Activated CD8-positive, alpha-beta memory T cell treated with anti-CD3 and anti-CD28 coated beads for 48 hours (primary cell): ENCODE results near the gene CHID1.

Experiments
- DNase-seq, 3 experiments: peaks; one replicate each; pipeline ENCODE4 v3.0.0-alpha.2; 2020; ENCODE audit warnings: low read depth in 2 of 3, low spot score in 2 of 3

Gene CHID1

DNA sequence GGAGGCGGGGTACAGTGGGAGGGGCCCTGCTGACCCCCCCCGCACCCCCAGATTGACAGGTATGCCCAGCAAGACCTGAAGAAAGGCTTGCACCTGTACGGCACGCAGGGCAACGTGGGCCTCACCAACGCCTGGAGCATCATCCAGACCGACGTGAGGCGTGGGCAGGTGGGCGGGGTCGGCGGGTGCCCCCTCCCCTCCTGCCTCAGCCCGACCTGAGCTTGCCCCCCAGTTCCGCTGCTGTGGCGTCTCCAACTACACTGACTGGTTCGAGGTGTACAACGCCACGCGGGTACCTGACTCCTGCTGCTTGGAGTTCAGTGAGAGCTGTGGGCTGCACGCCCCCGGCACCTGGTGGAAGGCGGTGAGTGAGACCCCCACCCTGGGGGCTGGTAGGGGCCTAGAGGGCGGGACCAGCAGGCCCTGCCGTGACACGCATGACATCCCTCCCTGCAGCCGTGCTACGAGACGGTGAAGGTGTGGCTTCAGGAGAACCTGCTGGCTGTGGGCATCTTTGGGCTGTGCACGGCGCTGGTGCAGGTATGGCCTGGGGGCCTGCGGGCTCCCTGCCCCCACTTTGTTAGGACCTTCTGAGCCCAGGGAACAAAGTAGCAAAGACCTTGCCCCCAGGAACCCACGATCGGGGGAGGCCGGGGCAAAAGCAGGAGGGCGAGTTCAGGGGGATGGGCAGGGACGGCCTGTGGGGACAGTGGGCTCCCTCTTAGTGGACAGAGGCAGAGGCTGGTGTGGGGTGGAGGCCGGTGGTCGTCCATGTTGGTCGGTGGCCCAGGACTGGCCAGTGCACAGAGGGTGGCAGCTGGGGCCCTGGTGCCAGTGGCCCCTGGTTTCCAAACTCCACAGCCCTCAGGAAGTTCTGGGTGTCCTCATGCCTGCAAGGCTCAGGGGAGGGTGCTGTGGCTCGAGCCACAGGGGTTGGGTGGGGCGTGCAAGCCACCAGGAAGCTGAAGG lies 44.9 kb downstream of the CHID1 start:
- no peak for DNase-seq

DNA sequence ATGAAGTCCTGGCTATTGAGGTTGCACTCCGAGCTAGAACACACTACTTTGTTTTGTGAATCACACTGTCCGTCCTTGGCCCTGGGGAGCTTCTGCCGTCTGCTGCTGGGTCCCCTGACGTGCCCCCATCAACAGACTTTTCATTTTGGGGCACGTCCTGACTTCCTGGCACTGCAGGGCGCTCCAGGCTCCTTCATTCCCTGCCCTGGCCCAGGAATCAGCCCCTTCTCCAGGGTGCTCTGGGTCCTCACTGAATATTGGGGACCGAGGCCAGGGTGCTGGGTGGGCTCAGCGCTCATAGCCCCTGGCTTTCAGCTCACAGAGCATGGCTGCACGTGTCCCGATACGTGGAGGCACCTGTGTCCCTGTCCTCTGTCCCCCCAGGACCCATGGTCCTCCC lies 45.7 kb downstream of the CHID1 start:
- no peak for DNase-seq

DNA sequence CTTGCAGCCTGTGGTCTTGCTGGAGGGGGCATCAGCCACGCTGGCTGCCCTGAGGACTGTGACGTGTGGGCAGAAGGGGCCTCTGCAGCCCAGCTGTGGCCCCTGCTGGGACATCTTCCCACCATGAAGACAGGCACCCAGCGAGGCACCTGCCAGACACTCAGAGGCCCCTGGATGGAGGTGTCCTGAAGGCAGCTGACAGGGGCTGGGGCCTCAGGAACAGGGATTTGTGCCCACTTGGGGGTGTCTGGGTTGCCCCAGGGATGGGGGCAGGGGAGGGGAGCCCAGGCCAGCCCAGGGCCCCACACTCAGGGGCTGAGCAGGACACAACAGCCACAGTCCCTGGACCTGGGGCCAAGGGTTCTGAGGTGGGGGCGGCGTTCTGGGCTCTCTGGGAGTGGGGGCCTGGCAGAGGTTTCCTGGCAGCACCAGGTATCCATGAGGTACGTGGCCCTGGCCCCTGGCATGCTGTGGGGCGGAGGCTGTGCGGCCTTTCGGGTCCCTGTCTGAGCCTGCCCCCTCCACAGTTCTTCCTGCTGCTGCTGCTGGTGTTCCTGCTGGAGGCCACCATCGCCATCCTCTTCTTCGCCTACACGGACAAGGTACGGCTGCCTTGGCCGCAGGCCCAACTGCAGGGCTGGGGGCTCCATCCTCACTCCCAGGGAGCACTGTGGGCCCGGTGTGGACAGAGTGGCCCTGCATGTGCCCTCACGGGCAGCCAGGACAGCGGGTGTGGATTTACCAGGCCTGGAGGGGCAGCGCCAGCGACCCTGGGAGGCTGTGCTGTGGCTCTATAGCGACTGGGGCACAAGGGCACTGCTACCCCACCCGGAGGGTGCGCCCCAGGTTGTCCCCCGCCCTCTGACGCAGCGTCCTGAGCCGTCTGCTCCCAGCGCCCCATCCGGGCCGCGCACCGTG lies 46.4 kb downstream of the CHID1 start:
- no peak for DNase-seq

DNA sequence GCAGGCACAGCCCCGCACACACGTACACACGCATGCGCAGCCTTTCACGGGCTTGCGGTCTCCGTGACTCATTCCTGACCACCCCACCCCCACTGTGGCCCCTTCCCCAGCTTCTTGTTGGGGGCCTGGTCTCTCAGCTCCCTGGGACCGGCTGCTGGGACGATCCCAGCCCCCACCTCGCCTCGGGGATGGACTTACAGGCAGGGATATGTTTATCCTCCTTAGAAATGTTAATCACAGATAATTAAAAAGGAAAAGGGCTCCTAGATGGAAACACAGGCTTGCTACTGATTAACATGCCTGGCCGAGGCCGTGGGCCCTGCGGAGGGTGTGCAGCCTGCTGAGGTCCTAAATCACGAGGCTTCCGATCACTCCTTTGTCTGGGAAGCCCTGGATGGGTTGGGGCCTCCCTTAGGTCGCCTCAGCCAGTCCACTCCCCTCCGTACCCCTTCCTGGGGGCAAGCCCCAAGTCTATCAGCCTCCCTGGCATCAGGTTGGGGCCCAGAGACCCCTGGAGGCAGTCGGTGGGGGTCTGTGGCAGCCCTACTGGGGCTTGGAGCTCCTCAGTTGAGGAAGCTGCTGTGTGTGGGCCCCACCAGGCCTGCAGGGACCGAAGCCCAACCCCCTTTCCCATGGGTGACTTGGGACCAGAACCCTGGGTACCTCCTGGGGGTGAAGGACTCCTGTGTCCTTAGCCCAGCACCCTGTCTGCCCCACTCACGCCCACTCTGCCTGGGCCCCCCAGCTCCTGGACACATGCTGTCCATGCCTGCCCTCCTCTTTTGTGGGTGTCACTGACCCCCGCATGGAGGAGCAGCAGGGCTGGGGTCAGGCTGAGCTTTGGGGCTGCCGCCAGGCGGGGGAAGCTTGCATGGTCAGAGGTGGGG lies 47.3 kb downstream of the CHID1 start:
- no peak for DNase-seq

DNA sequence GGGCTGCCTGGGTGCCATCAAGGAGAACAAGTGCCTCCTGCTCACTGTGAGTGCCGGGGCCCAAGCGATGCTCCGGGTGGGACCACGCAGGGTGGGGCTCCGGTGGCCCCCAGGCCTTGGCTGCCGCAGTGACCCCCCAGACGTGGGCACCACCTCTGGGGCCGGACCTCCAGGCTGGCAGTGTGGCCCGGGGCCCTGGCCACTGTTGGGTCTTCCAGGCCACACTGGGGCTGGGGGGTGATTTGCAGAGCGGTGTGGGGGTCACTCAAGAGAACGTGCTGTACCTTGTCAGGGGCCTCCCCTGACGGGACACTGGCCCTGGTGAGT lies 48.0 kb downstream of the CHID1 start:
- DNase-seq: no peak

DNA sequence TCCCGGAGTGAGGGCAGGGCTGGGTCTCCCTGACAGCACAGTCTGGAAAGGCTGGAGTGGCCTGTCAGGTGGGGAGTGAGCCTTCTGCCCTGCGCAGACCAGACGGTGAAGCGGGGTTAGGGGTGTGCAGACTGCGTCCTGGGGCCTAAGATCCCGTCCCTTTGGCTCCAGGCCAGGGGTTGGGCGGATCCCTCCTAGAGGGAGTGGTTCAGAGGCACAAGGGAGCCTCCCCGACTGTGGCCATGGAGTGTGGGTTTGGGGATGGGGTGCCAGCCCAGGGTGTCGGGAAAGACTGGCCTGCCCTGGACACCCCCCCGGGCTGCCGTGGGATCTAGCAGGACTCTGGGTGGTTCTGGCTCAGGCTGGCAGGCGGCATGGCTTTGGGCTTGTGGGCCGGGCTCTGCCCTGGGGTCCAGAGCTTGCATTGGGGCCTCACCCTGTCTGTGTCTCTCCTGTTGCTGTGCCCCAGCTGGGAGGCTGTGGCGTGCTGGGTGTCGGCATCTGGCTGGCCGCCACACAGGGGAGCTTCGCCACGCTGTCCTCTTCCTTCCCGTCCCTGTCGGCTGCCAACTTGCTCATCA lies 48.4 kb downstream of the CHID1 start:
- no peak for DNase-seq

DNA sequence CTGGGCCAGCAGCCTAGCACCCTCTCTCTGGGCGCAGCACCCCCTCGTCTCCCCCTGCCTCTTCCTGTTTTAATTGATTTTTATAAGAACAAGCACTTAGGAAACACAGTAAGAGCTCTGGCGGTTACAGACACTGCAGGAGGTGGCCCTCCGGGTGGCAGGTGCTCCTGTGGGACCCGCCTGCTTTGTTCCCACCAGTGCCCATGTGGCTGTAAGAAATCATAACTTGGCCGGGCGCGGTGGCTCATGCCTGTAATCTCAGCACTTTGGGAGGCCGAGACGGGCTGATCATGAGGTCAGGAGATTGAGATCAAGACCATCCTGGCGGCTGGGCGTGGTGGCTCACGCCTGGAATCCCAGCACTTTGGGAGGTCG lies 49.5 kb downstream of the CHID1 start:
- DNase-seq: no peak

DNA sequence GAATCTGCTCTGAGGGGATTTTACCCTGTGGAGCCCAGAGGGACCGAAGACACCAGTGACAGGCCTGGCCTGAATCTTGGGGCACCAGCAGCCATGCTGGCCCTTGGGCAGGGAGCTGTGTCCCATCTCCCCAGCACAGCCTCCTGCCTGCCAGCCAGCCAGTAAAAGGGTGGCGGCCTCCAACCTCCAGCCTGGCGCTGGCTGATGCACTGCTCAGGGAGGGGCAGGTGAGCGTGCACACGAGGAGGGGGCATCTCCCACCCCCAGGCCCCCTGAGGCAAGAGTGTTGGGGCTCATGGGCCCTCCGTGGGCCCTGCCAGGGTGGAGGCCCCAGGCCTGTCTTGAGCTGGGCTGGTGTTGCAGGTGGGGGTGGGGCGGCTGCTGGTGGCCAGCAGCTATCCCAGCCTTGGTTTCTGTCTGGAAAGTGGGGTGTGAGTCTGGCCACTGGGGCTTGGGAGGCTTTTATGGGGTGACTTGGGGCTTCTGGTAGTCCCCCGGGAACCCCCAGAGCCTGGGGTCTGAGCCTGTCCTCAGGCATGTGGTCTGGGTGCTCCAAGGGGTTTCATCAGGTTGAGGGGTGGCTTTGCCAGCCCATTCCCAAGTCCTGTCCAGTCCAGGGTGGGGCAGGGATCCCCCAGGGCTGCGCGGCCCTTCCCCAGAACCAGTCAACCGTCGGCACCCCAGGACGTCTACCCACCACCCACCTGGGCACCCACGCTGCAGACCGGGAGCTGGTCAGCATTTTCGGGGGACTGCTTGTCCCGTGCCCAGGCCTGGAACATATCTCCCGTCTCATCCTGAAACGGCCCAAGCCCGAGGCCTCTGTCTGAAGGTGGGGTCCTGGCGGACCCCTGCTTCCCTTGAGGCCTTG lies 50.1 kb downstream of the CHID1 start:
- no peak for DNase-seq

DNA sequence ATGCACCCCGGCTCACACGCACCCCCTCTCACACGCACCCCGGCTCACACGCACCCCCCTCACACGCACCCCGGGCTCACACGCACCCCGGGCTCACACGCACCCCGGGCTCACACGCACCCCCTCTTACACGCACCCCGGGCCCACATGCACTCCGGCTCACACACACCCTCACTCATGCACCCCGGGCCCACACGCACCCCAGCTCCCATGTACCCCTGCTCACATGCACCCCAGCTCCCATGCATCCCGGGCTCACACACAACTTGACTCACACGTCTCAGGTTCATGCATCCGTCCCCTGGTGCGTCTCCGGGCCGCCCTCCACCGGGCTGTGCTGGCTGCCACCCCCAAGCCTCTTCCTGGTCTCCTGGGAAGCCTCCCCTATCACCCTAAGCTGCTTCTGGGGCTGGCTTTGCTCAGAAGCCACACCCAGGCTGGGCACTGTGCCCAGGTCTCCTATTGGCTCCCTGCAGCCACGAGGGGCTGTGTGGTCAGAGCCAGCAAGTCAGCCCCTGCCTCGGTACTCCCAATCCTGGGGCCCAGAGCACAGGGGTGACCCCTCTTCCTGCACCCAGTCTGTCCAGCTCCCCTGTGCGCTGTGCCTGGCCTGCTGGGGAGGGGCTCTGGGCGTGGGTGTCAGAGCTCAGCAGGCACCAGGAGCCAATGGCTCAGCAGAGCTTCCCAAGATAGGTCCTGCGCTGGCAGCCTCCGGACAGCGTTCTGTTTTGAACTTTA lies 51.0 kb downstream of the CHID1 start:
- DNase-seq: no peak

DNA sequence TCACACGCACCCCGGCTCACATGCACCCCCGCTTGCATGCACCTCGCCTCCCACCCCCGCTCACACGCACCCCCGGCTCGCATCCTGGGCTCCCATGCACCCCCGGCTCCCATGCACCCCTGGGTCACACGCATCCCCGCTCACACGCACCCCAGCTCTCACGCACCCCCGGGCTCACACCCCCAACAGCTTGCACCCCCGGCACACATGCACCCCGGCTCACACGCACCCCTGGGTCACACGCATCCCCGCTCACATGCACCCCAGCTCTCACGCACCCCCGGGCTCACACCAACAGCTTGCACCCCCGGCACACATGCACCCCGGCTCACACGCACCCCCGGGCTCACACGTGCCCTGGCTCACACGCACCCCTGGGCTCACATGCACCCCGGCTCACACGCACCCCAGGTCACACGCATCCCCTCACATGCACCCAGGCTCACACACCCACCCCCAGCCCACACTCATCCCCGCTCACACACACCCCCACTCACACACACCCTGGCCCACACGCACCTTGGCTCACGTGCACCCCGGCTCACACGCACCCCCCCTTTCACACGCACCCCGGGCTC lies 51.8 kb downstream of the CHID1 start:
- DNase-seq: no peak

DNA sequence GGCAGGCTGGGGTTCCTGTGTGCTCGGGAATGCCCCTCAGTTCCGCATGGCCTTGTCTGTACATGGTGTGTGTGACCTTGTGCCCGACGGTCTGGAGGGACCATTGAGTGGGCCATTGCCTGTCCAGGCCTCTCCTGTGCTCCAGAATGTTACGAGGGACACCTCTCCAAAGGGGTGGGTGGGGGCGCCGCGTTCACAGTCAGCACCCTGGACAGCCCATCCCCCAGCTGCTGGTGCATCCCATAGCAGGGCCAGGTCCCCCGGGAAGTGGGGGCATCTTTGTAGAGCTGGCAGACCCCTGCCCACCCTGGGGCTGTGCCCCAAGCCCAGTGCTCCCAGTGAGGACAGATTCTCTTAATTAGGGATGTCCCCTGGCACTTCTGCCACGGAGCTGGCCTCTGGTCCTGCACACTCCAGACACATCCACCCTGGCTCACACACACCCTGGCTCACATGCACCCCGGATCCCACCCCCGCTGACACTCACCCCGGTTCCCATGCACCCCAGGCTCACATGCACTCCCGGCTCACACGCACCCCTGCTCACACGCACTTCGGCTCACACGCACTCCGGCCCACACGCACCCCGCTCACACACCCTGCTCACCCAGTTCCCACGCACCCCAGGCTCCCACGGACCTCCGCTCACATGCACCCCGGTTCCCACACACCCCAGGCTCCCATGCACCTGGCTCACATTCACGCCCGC lies 52.4 kb downstream of the CHID1 start:
- no peak for DNase-seq

DNA sequence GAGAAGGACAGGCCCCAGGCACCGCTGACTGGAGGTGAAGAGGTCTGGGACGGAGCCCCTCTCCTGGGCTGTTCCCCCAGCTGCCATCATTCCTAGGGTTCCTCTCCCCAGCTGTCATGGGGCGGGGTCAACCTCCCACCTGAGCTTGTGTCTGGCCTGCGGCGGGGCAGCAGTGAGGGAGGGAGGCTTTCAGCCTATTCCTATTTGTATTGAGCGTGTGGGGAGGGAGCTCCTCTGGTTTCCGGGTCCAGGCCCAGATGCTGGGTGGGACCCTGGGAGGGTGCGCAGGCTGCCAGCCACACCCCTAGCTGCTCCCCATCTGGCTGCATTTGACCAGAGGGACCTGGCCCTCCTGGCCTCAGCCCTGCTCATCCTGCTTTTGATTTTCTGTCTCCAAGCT lies 54.2 kb downstream of the CHID1 start:
- no peak for DNase-seq

DNA sequence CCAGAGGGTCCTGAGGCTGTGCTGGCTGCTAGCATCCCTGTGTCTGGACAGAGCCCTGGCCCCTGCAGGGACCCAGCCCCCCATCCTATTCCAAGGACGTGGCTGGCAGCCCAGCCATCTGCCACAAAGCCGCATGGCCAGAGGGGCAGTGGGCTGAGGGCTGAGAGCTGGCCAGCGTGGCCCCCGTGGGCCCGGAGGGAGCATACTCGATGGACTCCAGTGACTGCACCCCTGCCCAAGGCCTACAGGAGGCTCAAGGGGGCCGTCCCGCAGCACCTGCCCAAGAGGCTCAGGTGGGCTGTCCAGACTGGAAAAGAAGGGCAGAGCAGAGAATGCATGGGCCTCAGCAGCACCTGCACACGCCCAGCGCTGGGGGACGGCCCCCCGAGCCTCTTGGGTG lies 54.8 kb downstream of the CHID1 start:
- no peak for DNase-seq

DNA sequence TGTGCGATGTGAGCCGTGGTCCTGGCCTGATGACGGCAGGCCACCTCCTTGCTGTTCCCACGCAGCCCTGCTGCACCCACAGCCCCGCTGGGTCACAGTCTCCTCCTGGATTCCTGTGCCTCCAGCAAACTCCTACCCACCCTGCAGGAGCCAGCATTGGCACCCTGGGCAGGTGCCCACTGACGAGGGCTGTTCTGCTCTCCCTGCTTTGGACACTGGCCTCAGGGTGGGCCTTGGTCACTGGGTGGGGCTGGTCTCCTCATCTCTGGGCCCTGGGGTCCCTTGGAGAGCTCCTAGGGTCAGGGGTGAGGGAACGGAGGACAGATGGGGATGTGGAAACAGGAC lies 55.3 kb downstream of the CHID1 start:
- no peak for DNase-seq

DNA sequence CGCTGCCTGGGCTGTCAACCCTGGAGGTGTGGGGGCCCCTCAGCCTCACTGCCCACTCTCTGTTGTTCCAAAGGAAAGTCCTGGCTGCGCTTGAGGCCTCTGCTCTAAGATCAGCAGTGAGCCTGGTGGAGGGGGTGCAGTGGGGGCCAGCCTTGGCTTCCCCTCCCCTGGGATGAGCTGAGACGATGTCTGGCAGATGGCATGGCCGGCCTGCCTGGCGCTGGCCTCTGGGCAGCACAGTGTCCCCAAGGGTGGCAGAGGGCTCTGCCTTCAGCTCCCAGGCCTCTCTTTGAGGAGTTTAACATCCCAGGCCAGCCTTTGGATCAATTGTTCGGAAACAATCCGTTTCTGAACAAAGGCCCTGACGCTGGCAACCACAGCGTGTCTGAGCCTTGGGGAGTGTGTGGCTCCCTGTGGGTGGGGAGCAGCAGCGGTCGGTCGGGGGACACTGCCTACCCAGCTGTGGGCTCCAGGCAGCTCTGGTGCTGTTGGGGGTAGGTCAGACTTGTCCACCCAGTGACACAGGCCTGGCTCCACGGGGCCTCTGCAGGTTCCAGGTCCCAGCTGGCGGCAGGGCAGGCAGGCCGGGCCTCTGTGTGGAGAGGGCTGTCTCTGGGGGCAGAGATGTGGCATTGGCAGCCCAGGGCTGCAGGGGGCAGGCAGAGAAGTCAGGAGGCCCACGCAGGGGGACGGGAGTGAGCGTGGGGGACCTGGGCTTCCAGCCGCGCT lies 55.8 kb downstream of the CHID1 start:
- DNase-seq: no peak

DNA sequence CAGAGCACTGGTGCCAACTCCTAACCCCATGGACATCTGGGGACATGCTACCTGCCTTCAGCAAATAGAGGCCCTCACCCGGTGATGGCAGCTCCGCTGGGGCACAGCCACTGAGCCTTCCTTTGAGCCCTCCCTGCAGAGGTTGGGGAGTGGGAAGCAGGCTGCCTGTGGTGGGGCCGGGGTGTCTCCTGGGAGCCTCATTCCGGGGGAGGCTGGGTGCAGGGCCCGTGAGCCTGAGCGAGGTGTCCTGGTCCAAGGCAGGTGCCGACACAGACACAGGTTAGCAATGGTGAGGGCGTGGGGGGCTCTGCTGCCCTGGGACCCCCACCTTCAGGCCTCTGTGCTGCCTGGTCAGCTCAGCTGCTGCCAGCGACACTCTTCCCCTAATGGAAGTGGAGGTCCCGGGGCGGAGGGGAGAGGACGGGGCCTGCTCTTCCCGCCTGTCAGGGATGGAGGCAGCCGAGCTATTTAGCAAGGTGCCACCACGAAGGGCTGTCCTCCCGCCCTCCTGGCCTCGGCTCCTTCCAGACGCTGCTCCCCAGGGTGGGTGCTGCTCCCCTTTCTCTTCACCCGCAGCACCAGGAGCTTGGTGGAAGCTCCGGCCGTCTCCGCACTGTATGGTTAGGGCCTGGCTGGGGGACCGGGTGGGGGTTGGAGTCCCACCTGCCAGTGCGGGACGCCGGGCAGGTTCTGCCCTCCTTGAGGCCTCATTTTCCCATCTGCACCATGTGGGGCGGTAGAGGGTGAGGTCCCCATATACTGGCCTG lies 56.7 kb downstream of the CHID1 start:
- no peak for DNase-seq

DNA sequence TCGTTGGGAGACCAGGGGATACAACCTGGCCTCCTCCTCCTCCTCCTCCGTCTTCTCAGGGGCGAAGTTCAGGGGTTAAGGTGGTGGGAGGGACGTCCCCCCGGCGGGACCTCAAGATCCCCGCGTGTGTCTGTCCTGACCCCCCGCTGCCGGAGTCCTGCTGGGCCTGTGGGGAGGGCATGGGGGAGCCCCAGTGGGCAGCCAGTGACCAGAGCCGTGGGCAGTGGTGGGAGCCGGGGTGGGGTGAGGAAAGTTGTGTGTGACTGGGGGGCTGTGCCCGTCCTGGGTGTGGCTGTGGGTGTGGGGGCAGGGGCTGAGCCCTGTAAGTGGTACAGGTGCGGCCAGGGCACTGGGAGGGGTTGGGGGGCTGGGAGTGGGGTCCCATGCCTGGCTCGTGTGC lies 57.8 kb downstream of the CHID1 start:
- no peak for DNase-seq
